Gastrocnemius medialis (tissue), 4 donors: ENCODE results near the gene MPZ.

Experiments used
- POLR2A ChIP-seq, 2 donors: fragments of 450-650 bp; IDR thresholded peaks; one replicate each; pipeline ENCODE4 v1.6.1; 2017; ENCODE audit warnings: antibody characterized with exemption in 2 of 2, mild to moderate bottlenecking in 2 of 2, moderate library complexity in 2 of 2
- TF ChIP-seq, protein P1 (sequence below), 5 experiments: fragments of 450-650 bp in 3 of 5; fragments of 200-600 bp in 2 of 5; sonication (generic) in 2 of 5; IDR thresholded peaks in 4 of 5; conservative IDR thresholded peaks in 1 of 5; 1 replicate in 4 of 5; 2 replicates in 1 of 5; pipeline ENCODE4 v1.5.1; 2016 to 2019; ENCODE audit warnings: antibody characterized with exemption in 5 of 5, mild to moderate bottlenecking in 3 of 5, moderate library complexity in 3 of 5

DNA sequence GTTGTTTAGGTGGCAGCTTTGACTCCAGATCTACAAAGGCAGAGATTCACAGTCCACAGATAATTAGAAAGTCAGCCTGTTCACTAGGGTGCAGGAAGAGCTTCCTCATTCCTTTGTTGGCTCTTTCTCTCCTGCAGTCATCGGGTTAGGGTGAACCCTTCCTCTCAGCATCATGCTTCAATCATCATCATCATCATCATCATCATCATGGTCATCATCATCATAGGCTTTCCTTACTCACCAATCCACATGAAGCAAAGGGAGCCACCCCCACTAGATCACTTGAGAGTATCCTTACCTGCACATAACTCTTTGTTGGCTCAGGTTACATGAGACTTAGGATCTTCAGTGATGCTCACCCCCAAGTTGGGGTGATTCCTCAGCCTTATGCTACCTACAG lies 19.0 kb downstream of the MPZ start:
- TF ChIP-seq, protein P1, sequence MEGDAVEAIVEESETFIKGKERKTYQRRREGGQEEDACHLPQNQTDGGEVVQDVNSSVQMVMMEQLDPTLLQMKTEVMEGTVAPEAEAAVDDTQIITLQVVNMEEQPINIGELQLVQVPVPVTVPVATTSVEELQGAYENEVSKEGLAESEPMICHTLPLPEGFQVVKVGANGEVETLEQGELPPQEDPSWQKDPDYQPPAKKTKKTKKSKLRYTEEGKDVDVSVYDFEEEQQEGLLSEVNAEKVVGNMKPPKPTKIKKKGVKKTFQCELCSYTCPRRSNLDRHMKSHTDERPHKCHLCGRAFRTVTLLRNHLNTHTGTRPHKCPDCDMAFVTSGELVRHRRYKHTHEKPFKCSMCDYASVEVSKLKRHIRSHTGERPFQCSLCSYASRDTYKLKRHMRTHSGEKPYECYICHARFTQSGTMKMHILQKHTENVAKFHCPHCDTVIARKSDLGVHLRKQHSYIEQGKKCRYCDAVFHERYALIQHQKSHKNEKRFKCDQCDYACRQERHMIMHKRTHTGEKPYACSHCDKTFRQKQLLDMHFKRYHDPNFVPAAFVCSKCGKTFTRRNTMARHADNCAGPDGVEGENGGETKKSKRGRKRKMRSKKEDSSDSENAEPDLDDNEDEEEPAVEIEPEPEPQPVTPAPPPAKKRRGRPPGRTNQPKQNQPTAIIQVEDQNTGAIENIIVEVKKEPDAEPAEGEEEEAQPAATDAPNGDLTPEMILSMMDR (IDR thresholded peaks at IDR 0.05 in 4 of 5, conservative IDR thresholded peaks at IDR 0.05 in 1 of 5), result no peak
- TF ChIP-seq POLR2A (IDR thresholded peaks at IDR 0.05), result no peak
